ENCODE measurements around the gene DES. TPM values are rescaled to one million over a fixed set of nuclear protein-coding genes. Genes with fewer than 3 reads are reported as not detected.

DES gene
- total and polyA plus RNA-seq, 2 donors (not counting 3 experiments of a cell fraction or from before 2014, with no cell fraction given): not detected

DNA sequence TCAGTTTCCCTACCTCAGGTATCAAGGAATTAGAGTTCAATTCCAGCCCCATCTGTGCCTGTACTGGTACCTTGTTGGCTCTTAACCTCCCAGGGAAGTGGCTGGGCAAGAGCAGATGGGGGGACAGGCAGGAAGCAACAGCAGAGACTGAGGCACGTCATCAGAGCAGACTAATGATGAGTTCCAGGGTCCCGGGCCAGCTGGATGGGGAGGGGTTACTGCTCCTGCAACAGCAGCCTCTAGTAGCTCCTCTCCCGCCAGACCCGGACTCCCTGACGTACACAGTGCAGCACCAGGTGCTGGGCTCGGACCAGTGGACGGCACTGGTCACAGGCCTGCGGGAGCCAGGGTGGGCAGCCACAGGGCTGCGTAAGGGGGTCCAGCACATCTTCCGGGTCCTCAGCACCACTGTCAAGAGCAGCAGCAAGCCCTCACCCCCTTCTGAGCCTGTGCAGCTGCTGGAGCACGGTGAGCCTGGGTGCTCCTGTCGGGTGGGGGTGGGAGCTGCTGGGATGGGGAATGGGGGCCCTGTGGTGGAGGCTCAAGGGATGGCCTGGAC lies 54.5 kb downstream of the DES start:
- H2AFZ ChIP-seq (ENCODE audit: low read depth, low read length): no peak overlapping the region
- H3K4me2 ChIP-seq (ENCODE audit: insufficient read depth, low read length): no peak overlapping the region
- no peak for DNase-seq (ENCODE audit: low read depth, low spot score)
- no peaks in the 10 kb centered on the region for H4K20me1 ChIP-seq (replicated peaks; ENCODE audit: control insufficient read depth, extremely low read depth, insufficient read depth, low read length)
- ChIA-PET POLR2A (interaction anchor here (0.6 kb wide), 1 partner anchor 211 kb away, joined by 12 read pairs; no protein-coding TSS in a partner anchor), CTCF (interaction anchor here (0.8 to 7.0 kb wide), 7 partner anchors 9 to 68 kb away, joined by 3 to 115 read pairs (median 4); a partner anchor contains a TSS)
- no peaks in the 10 kb centered on the region for H3K79me2 ChIP-seq (ENCODE audit: control insufficient read depth, insufficient read depth, low read length)
- H3K4me1 ChIP-seq (ENCODE audit: control insufficient read depth, extremely low read depth, insufficient read depth, low read length): no peaks in the 10 kb centered on the region
- H3K36me3 ChIP-seq (ENCODE audit: control insufficient read depth in 2 of 2, extremely low read depth in 1 of 2, insufficient read depth in 2 of 2, low read length in 2 of 2): no peaks in the 10 kb centered on the region
- dilution Hi-C loops (cut with MboI; ENCODE audit: extremely low pct_ligation_motif_present, low sequenced_read_pairs) (no loop called here), intact Hi-C loops (cut with micrococcal nuclease) (no loop called here)
- H3K27me3 ChIP-seq (ENCODE audit: control insufficient read depth in 2 of 2, insufficient read depth in 2 of 2, low read length in 2 of 2): no peaks in the 10 kb centered on the region
- no peak for FAIRE-seq
- H3K9ac ChIP-seq (replicated peaks; ENCODE audit: extremely low read depth, insufficient read depth, low read length): no peak overlapping the region
- BruUV-seq (replicated peaks): no TSS peak
- H3K4me3 ChIP-seq (replicated peaks in 1 of 3; ENCODE audit: insufficient read depth in 1 of 3, low read depth in 1 of 3, low read length in 3 of 3): no peak overlapping the region
- H3K9me3 ChIP-seq (replicated peaks; ENCODE audit: control insufficient read depth, insufficient read depth, low read length): no peaks in the 10 kb centered on the region
- H3K27ac ChIP-seq (ENCODE audit: insufficient read depth, low read depth, low read length): no peak overlapping the region
- no peaks in the 10 kb centered on the region for H3K9me1 ChIP-seq (replicated peaks; ENCODE audit: control insufficient read depth, extremely low read depth, insufficient read depth, low read length)
- TF ChIP-seq, protein P1, sequence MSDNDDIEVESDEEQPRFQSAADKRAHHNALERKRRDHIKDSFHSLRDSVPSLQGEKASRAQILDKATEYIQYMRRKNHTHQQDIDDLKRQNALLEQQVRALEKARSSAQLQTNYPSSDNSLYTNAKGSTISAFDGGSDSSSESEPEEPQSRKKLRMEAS (IDR thresholded peaks at IDR 0.05; ENCODE audit: insufficient read depth, insufficient read length): no peak
- TF ChIP-seq JUN (IDR thresholded peaks at IDR 0.05; ENCODE audit: borderline replicate concordance, insufficient read depth, insufficient read length, low read depth) (no peak), POLR2A (IDR thresholded peaks at IDR 0.05; ENCODE audit: low read depth, low read length) (no peak), EZH2 (IDR thresholded peaks at IDR 0.05; ENCODE audit: borderline replicate concordance, low read depth, low read length, severe bottlenecking) (no peak), FOS (IDR thresholded peaks at IDR 0.05; ENCODE audit: borderline replicate concordance, insufficient read depth, low read length) (no peak), MYC (IDR thresholded peaks at IDR 0.05; ENCODE audit: low read depth, low read length) (no peak), POLR2AphosphoS5 (IDR thresholded peaks at IDR 0.05; ENCODE audit: insufficient read depth, low read depth, low read length) (no peak)

DNA sequence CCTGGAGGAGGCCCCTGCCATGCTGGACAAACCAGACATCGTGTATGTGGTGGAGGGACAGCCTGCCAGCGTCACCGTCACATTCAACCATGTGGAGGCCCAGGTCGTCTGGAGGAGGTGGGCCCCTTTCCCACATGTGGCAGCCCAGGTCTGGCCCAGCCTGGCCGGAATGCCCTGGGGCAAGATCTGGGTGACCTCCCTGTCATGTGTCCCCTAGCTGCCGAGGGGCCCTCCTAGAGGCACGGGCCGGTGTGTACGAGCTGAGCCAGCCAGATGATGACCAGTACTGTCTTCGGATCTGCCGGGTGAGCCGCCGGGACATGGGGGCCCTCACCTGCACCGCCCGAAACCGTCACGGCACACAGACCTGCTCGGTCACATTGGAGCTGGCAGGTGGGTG lies 55.3 kb downstream of the DES start:
- no TSS peak for BruUV-seq (replicated peaks)
- no peak overlapping the region for H3K4me3 ChIP-seq (replicated peaks in 1 of 3; ENCODE audit: insufficient read depth in 1 of 3, low read depth in 1 of 3, low read length in 3 of 3)
- intact Hi-C loops (cut with micrococcal nuclease) (no loop called here), dilution Hi-C loops (cut with MboI; ENCODE audit: extremely low pct_ligation_motif_present, low sequenced_read_pairs) (no loop called here)
- H3K27ac ChIP-seq (ENCODE audit: insufficient read depth, low read depth, low read length): no peak overlapping the region
- H3K9me1 ChIP-seq (replicated peaks; ENCODE audit: control insufficient read depth, extremely low read depth, insufficient read depth, low read length): no peaks in the 10 kb centered on the region
- TF ChIP-seq POLR2A (IDR thresholded peaks at IDR 0.05; ENCODE audit: low read depth, low read length): no peak
- TF ChIP-seq, protein P2, sequence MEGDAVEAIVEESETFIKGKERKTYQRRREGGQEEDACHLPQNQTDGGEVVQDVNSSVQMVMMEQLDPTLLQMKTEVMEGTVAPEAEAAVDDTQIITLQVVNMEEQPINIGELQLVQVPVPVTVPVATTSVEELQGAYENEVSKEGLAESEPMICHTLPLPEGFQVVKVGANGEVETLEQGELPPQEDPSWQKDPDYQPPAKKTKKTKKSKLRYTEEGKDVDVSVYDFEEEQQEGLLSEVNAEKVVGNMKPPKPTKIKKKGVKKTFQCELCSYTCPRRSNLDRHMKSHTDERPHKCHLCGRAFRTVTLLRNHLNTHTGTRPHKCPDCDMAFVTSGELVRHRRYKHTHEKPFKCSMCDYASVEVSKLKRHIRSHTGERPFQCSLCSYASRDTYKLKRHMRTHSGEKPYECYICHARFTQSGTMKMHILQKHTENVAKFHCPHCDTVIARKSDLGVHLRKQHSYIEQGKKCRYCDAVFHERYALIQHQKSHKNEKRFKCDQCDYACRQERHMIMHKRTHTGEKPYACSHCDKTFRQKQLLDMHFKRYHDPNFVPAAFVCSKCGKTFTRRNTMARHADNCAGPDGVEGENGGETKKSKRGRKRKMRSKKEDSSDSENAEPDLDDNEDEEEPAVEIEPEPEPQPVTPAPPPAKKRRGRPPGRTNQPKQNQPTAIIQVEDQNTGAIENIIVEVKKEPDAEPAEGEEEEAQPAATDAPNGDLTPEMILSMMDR (IDR thresholded peaks at IDR 0.05; ENCODE audit: extremely low read depth in 1 of 2, insufficient read depth in 1 of 2, low read depth in 1 of 2, low read length in 2 of 2): no peak
- TF ChIP-seq, protein P1 (IDR thresholded peaks at IDR 0.05; ENCODE audit: insufficient read depth, insufficient read length): no peak
- no peak for TF ChIP-seq GATA2 (IDR thresholded peaks at IDR 0.05; ENCODE audit: insufficient read depth, insufficient read length, low read depth, low read length)
- no peak for TF ChIP-seq EZH2 (IDR thresholded peaks at IDR 0.05; ENCODE audit: borderline replicate concordance, low read depth, low read length, severe bottlenecking)
- TF ChIP-seq FOS (IDR thresholded peaks at IDR 0.05; ENCODE audit: borderline replicate concordance, insufficient read depth, low read length): no peak
- TF ChIP-seq JUN (IDR thresholded peaks at IDR 0.05; ENCODE audit: borderline replicate concordance, insufficient read depth, insufficient read length, low read depth): no peak
- TF ChIP-seq MYC (IDR thresholded peaks at IDR 0.05; ENCODE audit: low read depth, low read length): no peak
- no peak for TF ChIP-seq POLR2AphosphoS5 (IDR thresholded peaks at IDR 0.05; ENCODE audit: insufficient read depth, low read depth, low read length)
- ChIA-PET CTCF (interaction anchor here (0.8 to 7.0 kb wide), 6 partner anchors 9 to 56 kb away, joined by 3 to 115 read pairs (median 4); a partner anchor contains a TSS), POLR2A (no interaction called here)
- H3K9ac ChIP-seq (replicated peaks; ENCODE audit: extremely low read depth, insufficient read depth, low read length): no peak overlapping the region
- no peak overlapping the region for H3K4me2 ChIP-seq (ENCODE audit: insufficient read depth, low read length)
- H4K20me1 ChIP-seq (replicated peaks; ENCODE audit: control insufficient read depth, extremely low read depth, insufficient read depth, low read length): no peaks in the 10 kb centered on the region
- no peaks in the 10 kb centered on the region for H3K9me3 ChIP-seq (replicated peaks; ENCODE audit: control insufficient read depth, insufficient read depth, low read length)
- H3K4me1 ChIP-seq (ENCODE audit: control insufficient read depth, extremely low read depth, insufficient read depth, low read length): no peaks in the 10 kb centered on the region
- FAIRE-seq (no peak), DNase-seq (ENCODE audit: low read depth, low spot score) (no peak)
- H3K36me3 ChIP-seq (ENCODE audit: control insufficient read depth in 2 of 2, extremely low read depth in 1 of 2, insufficient read depth in 2 of 2, low read length in 2 of 2): no peaks in the 10 kb centered on the region
- no peaks in the 10 kb centered on the region for H3K79me2 ChIP-seq (ENCODE audit: control insufficient read depth, insufficient read depth, low read length)
- no peaks in the 10 kb centered on the region for H3K27me3 ChIP-seq (ENCODE audit: control insufficient read depth in 2 of 2, insufficient read depth in 2 of 2, low read length in 2 of 2)
- H2AFZ ChIP-seq (ENCODE audit: low read depth, low read length): no peak overlapping the region
